Activated CD4-positive, alpha-beta T cell treated with anti-CD3 and anti-CD28 coated beads, Interleukin-2, amount 50 U/mL, for 48 hours (primary cell): ENCODE results near the gene GRM2.

Source experiments
- DNase-seq, 2 experiments: peaks; one replicate each; pipeline ENCODE4 v3.0.0-alpha.2; 2020

Gene GRM2

DNA sequence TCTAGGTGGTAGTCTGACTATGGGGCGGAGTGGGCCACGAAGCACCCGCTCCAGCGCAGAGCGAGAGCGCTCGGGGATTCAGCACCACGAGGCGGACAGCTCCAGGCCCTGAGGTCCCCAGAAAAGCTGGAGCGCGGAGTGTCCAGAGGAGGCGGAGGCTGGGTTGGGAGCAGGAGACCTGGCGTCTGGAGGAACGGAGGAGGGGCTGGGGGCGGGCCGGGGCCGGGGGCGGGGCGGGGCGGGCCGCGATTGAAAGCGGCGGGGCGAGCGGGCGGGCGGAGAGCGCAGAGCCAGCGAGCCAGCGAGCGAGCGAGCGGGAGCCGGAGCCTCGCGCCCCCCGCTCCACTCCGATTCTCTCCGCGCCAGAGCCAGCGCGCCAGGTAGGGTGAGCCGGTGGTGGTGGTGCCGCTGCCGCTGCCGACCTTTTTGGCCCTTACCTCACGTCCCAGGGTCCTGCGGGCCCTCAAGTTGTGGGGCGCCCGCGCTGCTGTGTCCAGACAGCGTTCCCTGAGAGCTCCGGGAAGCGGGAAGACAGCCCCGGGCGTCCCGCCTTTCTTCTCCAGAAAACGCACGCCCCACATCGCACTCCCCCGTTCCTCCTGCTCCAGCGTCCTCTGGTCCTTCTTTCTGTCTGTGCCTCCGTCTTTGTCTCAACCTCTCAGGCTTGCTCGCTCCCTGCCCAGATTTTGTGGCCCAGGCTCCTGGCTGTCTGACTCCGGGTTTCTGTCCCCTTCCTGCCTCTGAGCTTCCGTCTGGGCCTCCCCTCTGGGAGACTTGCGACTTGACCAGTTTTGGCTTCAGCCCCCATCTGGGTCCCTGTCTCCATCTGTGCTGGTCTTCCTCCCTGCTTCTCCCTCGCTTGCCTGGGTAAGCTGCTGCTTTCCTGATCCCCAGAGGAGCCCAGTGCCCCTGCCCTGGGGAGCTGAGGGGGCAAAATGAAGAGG lies at the start of gene GRM2:
Gene GRM2, plus strand, starts transcription at position 281 of the 944 bp plus-strand sequence. CDS start 1,916 bp downstream, outside the sequence.
- DNase-seq, result peak in 1 of 2 experiments; percentile 22

DNA sequence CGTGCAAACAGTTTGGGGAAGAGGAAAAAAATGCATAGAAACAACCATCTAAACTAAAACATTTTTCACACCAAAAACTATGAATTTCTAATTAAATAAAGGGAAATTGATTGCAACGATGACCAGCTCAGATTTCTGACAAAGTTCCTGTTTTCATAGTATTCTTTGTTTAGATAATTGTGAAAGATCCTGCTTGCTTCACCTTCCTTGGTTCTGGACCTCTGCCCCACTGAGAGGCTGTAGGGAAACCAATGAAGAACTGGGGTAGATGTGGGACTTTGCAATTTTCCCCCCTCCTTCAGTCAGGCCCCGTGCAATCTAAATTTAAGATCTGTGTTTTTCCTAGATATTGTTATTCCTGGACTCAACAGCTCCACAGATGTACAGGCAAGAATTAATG lies 49.6 kb upstream of the GRM2 start:
- no peak for DNase-seq

DNA sequence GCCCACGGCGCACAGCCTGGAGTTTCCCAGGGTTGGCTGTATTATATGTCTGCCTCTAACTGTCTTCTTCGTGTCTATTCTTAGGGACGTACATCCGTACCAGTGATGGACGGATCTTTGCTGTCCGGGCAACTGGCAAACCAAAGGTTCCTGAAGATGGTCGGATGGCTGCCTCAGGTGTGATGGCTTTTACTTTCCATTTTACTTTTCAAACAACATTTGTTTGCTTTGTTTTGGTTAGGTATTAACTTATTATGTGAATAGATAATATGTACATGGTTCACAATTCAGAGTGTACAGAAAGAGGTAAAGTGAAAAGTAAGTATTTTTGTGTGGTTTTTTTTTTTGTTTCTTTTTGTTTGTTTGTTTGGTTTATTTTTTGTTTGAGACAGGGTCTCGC lies 46.9 kb upstream of the GRM2 start:
- DNase-seq, result no peak

DNA sequence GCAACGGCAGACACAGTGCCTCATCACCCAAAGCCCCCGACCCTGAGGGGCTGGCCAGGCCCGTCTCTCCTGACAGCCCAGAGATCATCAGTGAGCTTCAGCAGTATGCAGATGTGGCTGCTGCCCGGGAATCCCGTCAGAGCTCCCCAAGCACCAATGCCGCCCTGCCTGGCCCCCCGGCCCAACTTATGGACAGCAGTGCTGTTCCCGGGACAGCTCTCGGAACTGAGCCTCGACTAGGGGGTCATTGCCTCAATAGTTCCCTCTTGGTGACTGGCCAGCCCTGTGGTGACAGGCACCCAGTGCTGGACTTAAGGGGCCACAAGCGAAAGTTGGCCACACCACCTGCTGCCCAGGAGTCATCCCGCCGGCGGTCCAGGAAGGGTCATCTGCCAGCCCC lies 44.4 kb upstream of the GRM2 start:
- DNase-seq, result no peak

DNA sequence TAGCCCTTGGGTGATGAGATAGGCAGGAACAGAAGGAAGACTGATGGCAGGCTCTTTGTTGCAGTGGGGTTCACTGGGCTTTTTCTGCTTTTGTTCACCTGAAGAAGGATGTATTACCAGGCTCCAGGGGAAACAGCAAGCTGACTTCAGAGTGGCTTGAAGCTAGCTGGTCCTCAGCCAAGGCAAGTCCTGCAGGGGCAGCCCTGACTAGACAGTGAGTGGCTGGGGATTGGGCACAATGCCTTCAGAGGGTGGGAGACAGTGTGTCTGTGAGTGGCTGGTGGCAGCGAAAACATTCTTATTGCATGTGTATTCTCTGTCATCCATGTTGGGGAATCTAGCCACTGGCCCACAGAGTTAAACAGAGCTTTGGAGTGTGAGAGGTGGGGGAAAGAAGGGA lies 38.1 kb upstream of the GRM2 start:
- no peak for DNase-seq

DNA sequence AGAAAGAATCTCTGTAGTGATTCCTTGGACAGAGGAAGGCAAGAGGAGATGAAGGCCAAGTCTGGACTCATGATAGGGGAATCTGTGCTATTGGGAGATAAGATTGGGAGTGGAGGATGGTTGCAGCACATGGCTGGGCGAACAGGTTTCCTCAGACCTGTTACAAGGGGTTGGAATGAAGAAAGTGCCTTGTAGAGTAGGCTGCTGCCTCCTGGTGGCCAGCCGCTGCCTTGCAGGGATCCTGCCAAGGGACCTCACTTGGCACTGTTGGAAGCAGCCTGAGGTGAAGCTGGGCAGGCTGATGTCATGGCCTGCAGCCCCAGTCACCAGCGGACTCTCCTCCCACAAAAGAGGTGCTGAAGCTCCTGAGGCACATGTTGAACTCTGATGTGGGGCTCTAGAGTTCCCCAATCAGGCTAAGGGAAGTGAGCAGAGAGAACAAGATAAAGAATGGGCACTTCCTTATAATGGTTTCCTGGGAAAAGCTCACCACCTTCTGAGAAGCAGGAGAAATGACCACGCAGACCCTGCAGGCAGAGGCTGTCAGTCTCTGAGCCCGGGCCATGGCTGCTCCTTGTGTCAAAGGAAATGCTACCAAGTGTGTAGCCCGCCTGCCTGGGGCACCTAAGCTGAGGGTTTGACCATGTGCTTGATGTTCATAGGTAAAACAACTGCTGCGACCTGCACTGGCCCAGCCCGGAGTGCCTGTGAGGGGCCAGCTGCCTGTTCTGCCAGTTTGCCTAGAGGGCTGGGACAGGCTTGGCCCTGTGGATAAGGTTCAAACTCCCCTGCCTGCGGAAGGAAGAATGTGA lies 37.4 kb upstream of the GRM2 start:
- peak; percentile 91 to 95 for DNase-seq

DNA sequence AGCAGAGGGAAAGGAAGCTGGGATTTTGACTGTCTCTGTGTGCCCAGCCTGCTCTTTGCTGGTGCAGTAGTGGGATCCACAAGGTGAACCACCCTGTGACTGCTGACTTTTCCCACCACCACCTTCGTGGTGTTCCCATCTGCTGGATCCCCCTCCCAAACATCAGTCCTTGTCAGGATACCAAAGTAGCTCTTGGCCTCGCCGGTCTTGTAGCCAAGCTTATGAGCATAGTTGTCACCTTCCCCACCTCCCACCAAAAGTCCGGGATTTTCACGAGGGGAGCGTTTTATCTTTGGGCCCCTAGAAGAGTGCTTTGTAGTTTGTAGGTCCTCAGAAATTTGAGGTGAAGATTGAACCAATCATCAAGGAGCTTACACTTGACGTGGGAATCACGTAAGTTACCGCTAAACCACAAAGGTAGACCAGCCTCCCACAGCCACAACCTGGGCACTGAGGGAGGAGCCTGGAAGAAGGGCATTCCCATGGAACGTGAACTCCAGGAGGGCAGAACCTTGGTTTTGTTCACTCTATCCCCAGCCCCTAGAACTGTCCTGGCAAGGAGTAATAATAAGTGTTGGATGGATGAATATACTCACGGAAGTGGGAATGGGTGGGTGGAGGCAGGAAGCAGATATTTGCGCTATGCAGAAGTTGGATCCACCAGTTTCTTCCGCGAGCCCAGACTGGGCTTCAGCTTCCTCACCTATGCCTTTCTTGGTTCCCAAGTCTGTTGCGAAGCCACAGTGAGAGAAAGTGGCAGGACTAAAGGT lies 36.6 kb upstream of the GRM2 start:
- DNase-seq, result no peak

DNA sequence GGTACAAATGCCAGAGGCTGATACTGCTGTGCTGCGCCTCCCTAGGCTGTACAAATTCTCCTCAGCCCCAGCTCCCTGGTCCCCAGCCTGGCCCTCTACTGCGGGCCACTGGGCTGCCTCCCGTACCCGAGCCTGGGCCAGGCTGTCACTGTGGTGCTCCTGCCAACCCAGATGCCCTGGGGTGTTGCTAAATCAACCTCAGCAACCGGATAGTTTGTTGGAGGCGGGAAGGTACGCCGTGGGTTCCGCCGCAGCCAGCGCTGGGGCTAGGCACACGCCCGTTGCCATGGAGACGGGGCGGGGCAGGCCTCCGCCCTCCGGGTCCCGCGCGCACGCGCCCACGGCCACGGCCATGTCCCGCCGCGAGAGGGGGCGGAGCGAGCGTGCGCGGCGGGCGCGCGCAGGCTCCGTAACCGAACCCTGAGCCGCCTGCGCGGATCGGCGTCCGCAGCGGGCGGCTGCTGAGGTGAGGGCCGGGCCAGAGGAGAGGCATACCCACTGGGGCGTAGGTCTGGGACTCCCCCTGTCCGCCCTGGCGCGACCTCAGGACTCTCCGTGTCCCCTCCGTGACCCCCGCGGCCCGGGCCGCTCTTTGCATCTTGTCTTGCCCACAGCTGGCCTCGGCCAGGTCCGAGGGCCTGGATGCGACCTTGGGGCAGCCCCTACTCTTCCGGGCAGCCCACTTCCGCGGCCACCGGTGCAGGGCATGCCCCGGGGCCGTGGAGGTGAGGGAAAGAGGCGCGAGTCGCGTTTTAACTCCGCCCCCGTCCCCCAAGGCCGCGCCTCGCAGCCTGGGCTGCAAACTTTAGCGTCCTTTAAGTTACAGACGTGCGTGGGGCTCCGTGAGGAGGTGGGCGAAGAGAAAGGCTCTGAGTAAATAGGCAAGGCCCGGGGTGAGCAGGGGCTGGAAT lies 35.8 kb upstream of the GRM2 start, which contains the start of gene TEX264:
Gene TEX264, plus strand, starts transcription at position 430 of the 911 bp plus-strand sequence. CDS start 3,053 bp downstream, outside the sequence.
- peak; percentile 90 to 91 for DNase-seq

DNA sequence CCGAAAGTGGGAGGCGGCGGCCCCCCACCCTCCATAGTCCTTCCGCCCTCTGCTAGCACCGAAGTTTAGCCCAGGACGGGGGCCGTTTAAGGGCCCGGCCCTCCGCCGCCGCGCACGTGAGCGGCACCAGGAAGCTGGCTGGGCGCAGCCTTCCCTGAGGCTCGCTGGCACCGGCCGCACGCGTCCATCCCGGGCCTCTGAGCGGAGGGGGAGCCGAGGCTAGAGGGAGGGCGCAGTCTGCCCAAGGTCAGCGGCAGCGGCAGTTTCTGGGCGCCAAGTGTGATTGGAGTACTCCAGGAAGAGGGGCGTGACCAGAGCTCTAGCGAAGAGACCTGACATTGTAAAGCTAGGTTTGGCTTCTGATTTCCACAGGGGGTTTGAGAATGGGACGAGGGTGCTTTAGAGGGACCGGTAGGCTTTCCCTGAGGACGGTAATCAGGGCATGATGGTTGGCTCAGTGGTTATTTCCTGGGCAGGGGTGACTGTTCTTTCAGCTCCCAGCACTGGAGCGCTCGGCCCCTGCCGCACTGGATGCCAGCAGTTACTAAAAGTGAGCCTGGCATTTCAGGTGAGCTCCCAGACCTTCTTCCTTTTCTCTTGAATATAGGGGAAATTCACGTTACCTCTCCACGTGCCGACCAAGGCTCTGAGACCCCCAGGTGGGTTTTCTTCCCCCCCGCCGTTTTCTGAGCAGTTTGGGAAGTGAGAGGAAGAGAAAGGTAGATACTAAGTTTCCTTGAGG lies 35.0 kb upstream of the GRM2 start:
- peak; percentile 69 to 73 for DNase-seq

DNA sequence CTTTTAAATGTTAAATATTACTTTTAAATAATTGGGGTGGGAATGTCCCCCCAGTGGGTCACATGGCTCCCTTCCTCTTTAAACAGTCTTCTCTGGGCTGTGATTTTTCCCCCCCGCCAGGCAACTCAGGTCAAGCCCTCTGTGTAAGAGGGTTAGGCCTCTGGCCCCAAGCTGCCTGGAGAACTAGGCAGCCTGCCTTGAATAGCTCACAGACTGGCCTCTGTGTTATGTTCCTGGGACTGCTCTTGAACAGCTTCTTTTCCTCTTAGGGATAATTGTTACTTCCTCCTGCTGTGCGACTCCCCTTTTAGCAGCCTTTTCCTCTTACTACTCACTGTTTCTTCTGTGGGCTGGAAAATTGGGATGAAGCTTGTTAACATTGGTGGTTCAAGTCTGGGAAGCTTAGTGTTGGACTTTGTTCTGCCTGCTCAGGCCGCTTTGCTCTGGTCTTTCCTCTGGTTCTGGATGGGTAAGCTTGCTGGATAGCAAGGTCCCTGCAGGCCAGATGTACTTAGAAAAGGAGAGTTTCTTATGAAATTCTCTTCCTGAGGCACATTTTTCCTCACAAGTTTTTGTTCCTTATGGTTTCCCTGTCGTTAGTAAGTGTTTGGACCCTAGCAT lies 33.6 kb upstream of the GRM2 start:
- DNase-seq, result no peak

DNA sequence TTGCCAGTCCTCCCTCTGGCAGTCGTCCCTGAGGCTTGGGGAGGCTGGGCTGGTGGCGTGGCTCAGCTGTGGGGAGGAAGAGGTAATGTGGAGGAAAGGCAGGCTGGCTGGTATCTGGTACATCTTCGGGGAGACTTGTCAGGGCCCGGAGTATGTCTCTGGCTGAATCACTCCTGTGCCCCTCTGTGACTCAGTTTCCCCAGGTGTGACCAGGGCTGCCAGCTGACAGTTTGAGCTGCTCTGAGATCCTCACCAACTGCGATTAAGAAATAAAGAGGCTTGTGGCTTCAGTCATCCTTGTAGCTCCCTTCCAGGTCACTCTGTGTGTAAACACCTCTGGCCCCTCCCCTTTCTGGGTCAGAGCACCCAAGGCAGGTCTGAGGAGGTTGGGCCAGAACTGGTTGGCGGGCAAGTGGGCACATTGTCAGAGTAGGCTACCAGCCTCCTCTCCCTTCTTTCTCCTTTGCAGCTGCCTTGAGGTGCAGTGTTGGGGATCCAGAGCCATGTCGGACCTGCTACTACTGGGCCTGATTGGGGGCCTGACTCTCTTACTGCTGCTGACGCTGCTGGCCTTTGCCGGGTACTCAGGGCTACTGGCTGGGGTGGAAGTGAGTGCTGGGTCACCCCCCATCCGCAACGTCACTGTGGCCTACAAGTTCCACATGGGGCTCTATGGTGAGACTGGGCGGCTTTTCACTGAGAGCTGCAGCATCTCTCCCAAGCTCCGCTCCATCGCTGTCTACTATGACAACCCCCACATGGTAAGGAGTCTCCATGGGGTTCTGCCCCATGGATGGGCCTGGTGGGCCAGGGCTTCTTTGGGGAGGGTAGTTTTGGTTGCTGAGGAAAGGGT lies 32.8 kb upstream of the GRM2 start:
- DNase-seq, result no peak

DNA sequence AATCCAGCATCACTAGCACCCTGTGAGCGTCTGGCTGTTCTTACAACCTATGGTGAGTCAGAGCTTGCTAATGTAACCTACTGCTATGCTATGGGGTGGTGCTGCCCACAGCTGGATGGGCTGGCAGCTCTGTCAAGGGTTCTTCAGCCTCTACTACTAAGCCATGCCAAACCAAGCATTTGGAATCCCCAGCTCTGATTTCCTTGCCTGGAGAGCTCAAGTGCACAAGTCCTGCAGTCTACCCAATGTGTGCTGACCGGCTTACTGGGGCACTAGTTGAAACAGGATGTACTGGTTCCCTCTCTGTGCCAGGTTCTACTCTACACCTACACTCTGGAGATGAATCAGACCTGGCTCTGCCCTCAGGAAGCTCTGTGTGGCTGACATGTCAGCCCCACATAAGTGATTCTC lies 31.7 kb upstream of the GRM2 start:
- DNase-seq, result peak in 1 of 2 experiments; percentile 39

DNA sequence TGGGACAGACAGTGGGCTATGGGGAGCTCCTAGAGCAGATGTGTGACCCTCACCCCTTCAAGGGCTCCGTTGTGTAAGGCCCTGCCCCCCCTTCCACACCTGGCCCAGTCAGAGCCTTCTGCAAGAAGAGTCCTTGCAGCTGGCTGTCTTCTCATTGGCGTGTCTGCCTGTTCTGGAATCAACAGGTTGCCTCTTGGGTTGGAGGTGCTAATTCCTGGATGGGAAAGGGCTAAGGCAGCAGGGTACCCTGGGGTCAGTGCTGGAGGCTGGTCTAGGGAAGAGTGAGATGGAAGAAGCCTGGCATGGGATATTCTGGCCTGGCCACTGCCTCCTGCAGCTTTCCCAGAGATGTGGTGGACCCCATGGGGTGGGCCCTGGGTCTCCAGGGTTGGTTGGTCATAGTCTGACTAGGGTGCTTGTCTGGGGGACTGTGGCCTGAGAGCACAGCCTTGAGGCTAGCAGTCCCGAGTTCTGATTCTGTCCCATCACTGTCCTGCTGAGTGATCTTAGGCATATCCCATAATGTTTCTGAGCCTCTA lies 30.7 kb upstream of the GRM2 start:
- DNase-seq, result no peak

DNA sequence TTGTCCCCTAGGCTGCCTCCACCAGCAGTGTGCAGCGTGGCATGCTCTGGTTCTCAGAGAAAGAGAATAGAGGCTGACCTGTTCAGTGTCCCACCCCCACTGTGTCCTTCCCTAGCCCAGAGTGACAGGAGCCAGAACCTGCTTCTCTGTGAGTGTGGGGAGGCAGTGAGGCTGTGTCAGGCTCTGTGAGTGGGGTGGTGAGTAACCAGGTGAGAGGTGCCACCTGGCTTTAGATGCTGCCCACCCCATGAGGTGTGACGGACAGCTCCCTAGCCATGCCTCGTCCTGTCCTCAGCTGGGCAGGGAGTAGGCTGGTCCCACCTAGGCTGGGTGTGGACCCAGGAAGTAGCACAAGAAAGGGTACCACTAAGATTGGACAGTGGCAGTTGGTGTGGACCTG lies 29.5 kb upstream of the GRM2 start:
- no peak for DNase-seq

DNA sequence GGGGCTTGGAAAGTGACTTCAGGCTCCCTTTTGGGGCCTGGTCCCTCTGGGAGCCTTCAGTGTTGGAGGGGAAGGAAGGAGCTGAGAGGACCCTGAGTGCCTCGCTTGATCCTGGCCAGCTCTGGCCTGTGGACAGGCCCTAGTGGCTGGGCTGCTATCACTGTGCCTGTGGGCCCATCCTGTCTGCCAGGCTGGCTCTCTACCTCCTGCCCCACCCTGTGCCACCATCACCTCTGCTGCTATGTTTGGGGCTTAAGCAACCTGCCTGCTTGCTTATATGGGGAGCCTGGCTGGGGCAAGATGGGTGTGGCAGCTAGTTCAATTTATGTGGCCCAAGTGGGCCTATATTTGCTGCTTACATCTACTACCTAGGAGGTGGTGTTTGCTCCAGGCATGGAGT lies 28.7 kb upstream of the GRM2 start:
- no peak for DNase-seq

DNA sequence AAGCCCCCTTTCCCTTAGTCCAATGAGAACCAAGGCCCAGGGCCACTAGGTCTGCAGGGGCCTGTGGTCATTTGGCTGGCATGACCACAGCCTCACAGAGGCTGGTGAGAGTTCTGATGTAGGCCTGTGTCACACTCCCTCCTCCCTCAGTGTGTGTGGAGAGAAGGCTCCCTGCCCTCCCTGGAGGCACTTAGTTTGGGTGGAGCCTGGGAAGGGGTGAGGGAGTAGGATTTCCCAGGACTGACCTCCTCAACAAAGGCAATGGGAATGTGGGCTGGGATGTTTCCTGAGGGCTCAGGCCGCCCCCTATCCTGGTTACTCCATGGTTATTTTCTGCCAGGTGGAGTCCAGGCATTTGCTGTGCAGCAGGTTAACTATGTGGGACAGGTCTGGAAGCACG lies 28.2 kb upstream of the GRM2 start:
- DNase-seq, result no peak

DNA sequence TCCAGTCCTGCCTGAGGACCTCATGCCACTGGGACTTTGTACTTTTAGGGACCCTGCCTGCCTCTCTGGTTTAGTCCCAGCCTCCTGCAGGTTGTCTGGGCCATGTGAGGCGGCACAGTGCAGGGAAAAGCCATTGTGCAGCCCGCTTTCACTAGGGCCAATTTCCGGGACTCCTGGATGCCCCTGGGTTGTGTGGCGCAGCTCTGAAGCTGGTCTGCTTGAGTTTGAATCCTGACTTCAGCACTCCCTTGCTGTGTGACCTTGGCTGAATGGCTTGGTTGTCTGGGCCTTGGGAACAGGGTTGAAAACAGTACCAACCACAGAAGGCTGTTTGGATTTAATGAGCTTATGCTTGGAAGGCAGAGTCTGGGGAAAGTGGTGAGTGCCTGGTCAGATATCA lies 27.6 kb upstream of the GRM2 start:
- DNase-seq, result no peak

DNA sequence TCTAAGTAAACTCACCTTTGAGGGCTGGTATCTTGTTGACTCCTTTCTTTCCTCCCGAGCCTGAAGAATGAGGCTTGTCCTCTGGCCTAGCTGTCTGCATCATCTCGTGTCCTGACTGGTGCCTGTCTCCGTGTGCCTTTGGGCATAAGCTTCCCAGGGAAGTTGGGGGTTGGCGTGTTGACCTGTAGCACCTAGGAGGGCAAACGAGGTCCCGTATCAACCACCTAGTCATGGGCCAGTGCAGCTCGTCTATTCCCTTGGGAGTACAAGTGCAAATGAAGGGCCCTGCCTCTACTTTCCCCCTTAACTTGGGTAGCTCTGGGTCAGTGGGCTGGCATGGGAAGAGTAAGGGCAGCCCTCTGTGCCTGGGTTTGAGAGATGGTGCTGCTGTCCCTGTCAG lies 27.1 kb upstream of the GRM2 start:
- DNase-seq, result no peak

DNA sequence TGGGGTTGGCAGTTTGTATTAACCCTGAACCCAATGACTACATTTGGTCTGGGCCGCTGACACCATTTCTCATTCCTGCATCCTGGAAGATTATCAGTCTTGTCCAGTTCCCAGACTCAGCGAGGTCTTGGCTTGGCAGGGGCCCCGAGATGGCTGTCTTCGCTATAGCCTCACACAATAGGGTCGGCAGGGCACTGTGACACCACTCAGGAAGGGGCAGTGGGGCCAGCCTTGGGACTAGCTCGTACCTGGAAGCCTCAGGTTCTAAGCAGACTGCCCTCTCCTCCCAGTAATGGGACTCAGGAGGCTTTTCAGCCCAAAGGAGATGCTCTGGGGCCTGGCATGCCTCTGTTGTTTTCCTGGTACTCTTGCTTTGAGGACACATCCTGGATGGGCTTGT lies 26.7 kb upstream of the GRM2 start:
- no peak for DNase-seq
